ENCODE measurements around the gene LRTM1. TPM values are rescaled to one million over a fixed set of nuclear protein-coding genes. Genes with fewer than 3 reads are reported as not detected.

Gene LRTM1
- total RNA-seq, 2 donors from 2014 or later, result not detected

GRCh38 chr3:54963641-54964040 is 35.8 kb upstream of the LRTM1 start:
- 53 to 69% methylated on average over 4 of the region's 4 CpGs for WGBS, 2 donors
- DNase-seq (no peak), ATAC-seq (no peak)
- Histone ChIP-seq H3K9me3 (no peaks in the 10 kb centered on the region), H3K27me3 (no peaks in the 10 kb centered on the region), H3K4me3 (no peak overlapping the region), H3K36me3 (replicated peaks in 1 of 2; ENCODE audit: insufficient read depth in 1 of 2, low read depth in 2 of 2) (no peaks in the 10 kb centered on the region), H3K4me1 (peaks cover 8% of the 10 kb centered on the region), H3K27ac (no peak overlapping the region)
- TF ChIP-seq CTCF (IDR thresholded peaks at IDR 0.05) (no peak), POLR2A (IDR thresholded peaks at IDR 0.05) (no peak)
- intact Hi-C loops (cut with DNase I), result no loop called here

DNA sequence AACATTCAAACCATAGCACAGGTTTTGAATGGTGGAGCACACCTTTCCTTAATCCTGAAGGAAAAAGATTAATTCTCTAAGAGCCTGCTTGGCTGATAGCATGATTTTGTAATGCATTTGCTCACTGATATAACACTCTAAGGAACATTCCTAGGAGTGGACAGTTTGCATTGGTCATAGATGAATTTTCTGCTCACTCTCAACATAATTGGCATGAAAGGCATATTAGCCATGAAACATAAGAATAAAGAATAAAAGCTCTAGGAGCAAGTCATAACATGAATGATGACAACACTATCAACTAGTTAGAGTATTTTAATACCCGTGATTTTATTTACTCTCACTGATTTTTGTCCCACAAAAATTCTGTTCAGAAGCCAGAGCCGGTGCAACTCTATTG is 34.3 kb upstream of the LRTM1 start:
- Histone ChIP-seq H3K27ac (no peak overlapping the region), H3K36me3 (replicated peaks in 1 of 2; ENCODE audit: insufficient read depth in 1 of 2, low read depth in 2 of 2) (no peaks in the 10 kb centered on the region), H3K9me3 (no peaks in the 10 kb centered on the region), H3K4me1 (peaks cover 6% of the 10 kb centered on the region), H3K27me3 (no peaks in the 10 kb centered on the region), H3K4me3 (no peak overlapping the region)
- DNase-seq, result no peak
- no peak for TF ChIP-seq POLR2A (IDR thresholded peaks at IDR 0.05)
- no peak for TF ChIP-seq CTCF (IDR thresholded peaks at IDR 0.05)
- WGBS, 2 donors, result 64 to 66% methylated on average over 2 of the region's 2 CpGs
- no peak for ATAC-seq
- intact Hi-C loops (cut with DNase I), result no loop called here

GRCh38 chr3:54960701-54961100 is 32.8 kb upstream of the LRTM1 start:
- intact Hi-C loops (cut with DNase I), result no loop called here
- no peak for TF ChIP-seq POLR2A (IDR thresholded peaks at IDR 0.05)
- TF ChIP-seq CTCF (IDR thresholded peaks at IDR 0.05), result no peak

GRCh38 chr3:54960082-54960481 is 32.2 kb upstream of the LRTM1 start:
- no peak for ATAC-seq
- intact Hi-C loops (cut with DNase I), result no loop called here
- Histone ChIP-seq H3K27me3 (no peaks in the 10 kb centered on the region), H3K36me3 (replicated peaks in 1 of 2; ENCODE audit: insufficient read depth in 1 of 2, low read depth in 2 of 2) (no peaks in the 10 kb centered on the region), H3K27ac (no peak overlapping the region), H3K9me3 (no peaks in the 10 kb centered on the region), H3K4me3 (no peak overlapping the region), H3K4me1 (no peaks in the 10 kb centered on the region)
- TF ChIP-seq POLR2A (IDR thresholded peaks at IDR 0.05) (no peak), CTCF (IDR thresholded peaks at IDR 0.05) (no peak)
- no peak for DNase-seq
- 91% methylated on average over 1 of the region's 1 CpG for WGBS, 2 donors

More at GRCh38 chr3:54960701-54961100, 32.8 kb upstream of the LRTM1 start:
- ATAC-seq (no peak), DNase-seq (no peak)
- 44 to 47% methylated on average over 4 of the region's 4 CpGs for WGBS, 2 donors
- no peak overlapping the region for H3K27ac ChIP-seq
- H3K9me3 ChIP-seq, result no peaks in the 10 kb centered on the region
- no peaks in the 10 kb centered on the region for H3K27me3 ChIP-seq
- no peaks in the 10 kb centered on the region for H3K4me1 ChIP-seq
- H3K36me3 ChIP-seq (replicated peaks in 1 of 2; ENCODE audit: insufficient read depth in 1 of 2, low read depth in 2 of 2), result no peaks in the 10 kb centered on the region
- no peak overlapping the region for H3K4me3 ChIP-seq

DNA sequence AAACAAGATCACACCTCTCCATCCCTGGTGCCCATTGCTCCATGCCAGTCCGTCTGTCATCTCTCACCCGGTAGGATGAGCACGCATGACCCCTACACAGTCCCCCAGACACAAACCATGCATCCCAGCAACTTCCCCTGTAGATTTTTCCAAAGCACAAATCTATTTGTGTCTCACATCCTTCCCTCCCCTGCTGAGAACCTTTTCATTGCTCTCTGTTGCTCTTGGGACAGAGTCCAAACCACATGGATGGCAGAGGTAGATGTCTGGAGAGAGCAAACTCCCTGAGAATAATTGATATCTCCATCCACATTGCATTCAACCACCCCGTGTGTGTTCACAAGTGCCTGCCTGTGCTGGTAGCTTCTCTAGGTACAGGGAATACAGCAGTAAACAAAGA is 29.9 kb upstream of the LRTM1 start:
- DNase-seq (no peak), ATAC-seq (no peak)
- TF ChIP-seq CTCF (IDR thresholded peaks at IDR 0.05), result no peak
- no peak for TF ChIP-seq POLR2A (IDR thresholded peaks at IDR 0.05)
- H3K4me3 ChIP-seq, result no peak overlapping the region
- H3K36me3 ChIP-seq (replicated peaks in 1 of 2; ENCODE audit: insufficient read depth in 1 of 2, low read depth in 2 of 2), result no peaks in the 10 kb centered on the region
- intact Hi-C loops (cut with DNase I), result no loop called here
- no peaks in the 10 kb centered on the region for H3K4me1 ChIP-seq
- no peaks in the 10 kb centered on the region for H3K27me3 ChIP-seq
- H3K27ac ChIP-seq, result no peak overlapping the region
- 85 to 88% methylated on average over 4 of the region's 4 CpGs for WGBS, 2 donors
- H3K9me3 ChIP-seq, result no peaks in the 10 kb centered on the region

Data from body of pancreas (tissue), 4 donors.